HPDE6-E6E7 (cell line): ENCODE data around the gene NHS.

Experiments
- DNase-seq: peaks from one replicate; pipeline ENCODE4 v3.0.0; 2011; ENCODE audit warnings: missing footprints; ENCODE audit errors: extremely low spot score

The NHS gene

DNA sequence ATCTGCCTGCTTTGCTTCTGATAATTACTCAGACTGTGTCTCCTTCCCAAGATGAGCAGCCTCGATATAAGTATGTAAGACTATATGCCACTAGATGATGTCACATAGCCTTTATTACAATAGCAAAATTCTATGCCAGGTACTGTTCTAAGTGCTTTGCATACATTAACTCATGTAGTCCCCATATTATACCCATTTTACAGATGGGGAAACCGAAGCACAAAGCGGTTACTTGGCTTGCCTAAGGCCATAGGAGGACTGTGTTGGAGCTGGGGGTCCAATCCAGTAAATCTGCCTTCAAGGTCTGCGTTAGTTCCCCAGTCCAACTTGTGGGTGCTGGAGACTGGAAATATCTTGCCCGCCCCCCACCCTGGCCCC, 361.5 kb downstream of the NHS start:
- DNase-seq = no peak

DNA sequence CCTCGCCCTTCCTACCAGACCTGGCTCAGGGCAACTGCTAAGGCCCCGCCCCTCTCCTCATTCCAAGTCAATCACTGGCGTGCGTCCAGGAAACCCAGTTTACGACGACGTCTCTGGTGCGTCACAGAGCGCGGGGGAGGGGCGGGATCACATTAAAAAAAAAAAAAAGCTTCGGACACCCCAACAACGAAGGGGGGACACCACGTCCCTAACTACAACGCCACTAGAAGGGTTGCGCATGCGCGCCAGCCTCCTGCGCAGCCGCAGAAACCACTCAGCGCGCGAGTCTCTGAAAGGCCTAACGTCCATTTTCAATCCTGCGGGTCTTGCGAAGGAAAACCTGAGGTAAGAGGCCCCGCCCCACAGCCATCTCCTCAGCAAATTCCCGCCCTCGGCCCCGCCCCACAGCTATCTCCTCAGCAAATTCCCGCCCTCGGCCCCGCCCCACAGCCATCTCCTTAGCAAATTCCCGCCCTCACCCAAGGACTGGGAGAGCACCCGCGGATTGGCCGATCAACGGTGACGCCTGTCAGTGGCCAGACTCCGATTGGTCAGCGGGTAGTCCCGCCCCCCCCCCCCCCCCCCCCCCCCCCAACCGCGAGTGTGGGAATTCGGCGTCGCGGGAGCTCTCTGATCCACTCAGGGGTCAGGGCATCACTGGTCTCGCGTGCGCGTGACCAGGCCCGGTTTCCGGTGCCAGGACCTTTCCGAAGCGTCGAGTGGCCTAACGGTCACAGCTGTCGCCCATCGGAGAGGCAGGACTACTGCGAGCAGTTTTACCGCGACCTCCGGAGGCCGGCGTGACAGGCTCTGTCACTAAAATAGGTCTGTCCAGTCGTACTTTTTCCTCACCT, 362.1 kb downstream of the NHS start, which contains the start of gene SCML1:
SCML1 (plus strand) TSS at position 638 of the 854 bp plus-strand sequence. CDS start 6,694 bp downstream, outside the sequence.
- DNase-seq = peak; percentile 69

DNA sequence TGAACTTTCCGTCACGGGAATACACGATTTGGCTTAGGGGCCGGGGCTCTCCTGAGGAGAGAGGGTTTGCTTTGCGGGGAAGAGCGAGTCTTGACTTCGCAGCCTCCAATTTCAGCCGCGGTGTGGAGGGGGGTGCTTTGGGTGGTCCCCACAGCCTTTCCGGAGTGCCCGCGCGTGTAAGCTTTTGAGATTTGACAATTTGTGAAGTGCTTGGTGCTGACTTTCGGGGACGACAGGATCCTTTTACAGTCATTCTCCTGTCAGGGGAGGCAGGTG, 362.6 kb downstream of the NHS start:
- DNase-seq = no peak

DNA sequence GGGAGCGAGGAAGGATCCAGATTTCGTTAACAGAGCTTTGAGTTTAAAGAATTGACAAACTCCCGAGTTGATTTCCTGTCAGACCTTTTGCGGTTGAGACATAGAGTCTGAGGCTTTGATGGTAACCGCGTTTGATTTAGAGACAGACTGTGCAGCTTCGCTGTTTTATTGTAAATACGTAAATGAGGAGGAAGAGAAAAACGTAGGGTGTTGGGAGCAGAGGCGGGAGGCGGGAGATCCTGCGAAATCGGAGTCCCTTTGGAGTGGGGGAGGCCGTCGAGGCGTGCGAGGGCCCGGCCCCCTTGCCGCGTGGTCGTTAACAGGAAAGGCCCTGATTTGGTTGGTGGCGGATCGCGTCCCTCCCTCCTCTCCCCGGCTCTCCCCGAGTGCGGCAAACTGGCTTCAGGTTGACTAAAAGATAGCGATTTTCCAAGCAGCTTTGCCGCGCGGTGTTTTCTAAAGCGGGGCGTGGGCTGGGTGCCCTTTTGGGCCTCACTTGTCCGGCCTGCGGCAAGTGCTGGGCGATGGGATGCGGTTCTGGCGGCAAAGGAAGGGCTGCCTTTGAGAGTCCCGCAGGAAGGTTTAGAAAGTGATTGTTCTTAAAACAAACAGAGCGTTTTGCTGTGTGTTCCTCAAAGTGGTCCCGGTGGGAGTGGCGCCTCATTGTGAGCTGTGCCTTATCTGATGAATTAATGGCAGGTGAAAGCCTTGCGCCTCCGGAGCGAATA, 363.1 kb downstream of the NHS start:
- DNase-seq = no peak

DNA sequence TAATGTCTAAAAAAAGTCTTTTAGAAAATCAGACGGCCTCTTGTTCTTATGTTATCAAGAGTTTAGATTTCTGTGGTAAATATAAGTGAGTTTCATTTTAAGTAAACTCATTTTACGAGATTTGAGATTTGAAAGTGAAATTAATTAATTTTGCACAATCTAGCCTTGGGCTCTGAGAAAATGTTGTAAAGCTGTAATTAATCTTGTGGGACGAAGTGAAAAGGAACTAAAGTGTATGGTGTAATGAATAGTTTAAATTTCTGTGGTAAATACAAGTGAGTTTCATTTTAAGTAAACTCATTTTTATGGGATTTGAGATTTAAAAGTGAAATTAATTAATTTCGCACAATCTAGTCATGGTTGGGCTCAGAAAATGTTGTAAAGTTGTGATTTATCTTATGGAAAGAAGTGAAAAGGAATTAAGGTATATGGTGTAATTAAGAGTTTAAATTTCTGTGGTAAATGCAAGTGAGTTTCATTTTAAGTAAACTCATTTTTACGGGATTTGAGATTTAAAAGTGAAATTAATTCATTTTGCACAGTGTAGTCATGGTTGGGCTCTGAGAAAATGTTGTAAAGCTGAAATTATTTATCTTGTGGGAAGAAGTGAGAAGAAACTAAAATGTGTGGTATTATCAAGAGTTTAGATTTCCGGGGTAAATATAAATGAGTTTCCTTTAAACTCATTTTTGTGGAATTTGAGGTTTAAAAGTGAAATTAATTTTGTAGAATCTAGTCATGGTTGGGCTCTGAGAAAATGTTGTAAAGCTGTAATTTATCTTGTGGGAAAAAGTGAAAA, 363.9 kb downstream of the NHS start:
- no peak for DNase-seq

DNA sequence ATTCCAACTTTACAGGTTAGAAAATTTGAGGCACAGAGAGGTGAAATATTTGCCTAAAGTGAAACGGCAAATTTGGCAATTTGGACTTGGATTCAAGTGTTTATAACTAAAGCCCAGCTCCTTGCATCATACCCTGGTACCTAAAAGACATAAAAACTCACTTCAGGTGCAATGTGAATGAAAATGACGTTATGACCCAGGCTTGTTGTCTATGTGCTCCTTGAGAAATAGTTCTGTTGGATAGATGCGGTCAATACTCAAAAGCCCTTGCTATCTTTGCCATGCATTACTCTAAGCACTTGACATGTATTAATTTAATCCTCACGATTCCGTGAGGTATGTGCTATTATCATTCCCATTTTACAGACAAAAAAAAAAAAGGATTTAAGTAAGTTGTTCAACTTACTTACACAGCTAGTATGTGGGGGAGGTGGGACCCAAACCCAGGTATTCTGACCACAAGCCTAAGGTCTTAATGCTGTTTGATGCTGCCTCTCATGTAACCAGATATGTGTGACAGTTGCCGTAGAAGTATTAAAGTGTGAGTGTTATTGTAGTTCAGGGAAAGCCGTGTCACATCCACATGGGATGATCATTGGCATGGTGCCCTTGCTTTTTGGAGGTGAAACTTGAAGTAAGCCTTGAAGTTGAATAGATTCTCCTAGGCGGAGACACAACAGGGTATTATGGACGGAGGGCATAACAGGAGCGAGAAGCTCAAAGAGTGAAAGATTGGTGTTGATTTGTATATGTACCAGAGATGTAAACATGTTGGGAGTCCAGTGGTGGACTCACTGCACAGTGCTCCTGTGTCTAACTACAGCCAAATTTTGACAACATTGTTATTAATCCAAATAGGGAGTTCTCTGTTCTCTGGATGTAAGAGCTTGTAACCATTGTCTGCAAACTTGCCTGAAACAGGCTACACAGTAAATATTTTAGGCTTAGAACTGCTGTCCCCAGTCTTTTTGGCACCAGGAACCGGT, 365.4 kb downstream of the NHS start:
- DNase-seq = no peak

DNA sequence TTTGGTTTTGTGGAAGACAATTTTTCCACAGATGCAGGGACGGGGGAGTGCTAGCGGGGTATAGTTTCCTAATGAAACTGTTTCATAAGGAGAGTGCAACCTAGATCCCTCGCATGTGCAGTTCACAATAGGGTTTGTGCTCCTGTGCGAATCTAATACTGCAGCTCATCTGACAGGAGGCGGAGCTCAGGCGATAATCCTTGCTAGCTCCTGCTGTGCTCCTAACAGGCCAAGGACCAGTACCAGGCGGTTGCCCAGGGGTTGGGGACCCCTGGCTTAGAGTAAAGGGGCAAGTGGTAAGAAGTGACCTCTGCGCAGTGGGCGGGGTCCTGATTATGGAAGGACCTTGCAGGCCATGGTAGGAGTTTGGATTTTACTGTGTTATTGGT, 366.1 kb downstream of the NHS start:
- DNase-seq = no peak

DNA sequence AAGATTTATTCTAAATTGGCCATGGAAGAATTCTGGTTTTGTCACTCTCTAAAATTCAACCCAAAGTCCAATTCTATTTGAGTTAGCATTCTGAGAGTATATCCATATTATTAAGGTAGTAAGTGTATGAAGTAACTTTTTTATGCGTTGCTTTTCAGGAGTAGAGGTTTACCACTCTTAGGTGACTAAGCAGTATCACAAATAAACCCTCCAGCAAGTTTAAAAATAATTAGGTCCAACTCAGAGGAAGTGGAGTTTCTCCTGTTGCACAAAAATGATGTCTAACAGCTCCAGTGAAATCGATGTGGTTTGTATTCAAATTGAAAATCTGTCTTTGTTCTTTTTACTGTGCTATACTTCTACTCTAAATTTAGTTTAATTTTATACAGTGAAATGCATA, 368.9 kb downstream of the NHS start:
- no peak for DNase-seq

DNA sequence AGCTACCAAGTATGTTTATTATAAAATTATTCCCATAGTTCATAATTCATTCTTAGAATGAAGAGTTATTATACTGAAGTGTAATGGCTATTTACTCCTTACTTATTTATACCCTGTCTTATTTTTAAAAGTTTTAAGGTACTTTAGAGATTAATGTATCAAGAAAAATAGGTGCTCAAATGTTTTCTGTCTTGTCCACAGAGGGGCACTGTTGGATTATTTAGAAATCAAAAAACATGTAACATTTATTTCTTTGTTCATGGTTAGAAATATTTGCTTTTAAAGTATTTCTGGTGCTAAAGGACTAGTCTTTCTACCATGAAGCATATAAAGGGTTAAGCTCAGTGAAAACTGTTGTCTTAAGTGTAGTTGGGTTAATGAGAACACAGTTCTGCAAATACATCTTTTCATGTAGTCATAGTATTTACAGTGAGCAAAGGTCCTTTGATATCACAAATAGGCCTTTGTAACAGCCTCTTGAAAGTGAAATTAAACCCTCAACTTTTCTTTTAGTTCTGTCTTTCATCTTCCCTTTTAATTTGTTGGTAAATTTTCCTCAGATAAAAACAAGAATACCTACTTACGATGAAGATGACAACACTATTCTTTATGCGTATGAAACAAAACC, 370.0 kb downstream of the NHS start:
- no peak for DNase-seq

DNA sequence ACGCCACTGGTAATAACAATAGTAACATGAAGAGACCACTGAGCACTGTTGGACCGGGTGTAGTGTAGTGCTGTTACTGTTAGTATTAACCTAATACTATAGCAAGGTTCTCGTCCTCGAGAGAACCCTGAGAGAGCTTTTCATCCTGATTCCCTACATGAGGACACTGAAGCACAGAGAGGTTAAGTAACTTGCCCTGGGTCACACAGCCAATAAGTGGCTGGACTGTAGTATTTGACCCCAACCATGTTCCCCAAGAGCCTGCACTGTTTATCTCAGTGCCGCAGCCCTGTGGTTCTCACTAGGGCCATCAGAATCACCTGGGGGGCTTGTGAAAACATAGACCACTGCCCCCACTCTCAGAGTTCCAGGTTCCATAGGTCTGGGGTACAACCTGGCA, 372.7 kb downstream of the NHS start:
- DNase-seq = no peak

DNA sequence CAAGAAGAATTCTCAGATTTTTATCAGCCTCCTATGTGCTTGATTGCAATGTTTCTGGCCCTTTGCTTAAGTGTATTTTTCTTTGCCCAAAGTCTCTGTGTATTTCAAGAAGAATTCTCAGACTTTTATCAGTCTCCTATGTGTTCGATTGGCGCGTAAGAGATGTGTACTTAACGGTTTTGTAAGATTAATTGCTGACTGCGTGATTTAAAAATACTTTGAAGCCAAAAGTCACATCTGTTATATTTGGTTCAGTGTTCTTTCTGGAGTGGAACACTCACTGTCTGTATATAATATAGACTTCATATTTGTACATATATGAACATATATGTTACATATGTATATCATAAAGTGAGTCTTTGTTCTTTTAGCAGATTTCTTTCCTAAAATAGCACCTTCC, 373.7 kb downstream of the NHS start:
- DNase-seq = no peak

DNA sequence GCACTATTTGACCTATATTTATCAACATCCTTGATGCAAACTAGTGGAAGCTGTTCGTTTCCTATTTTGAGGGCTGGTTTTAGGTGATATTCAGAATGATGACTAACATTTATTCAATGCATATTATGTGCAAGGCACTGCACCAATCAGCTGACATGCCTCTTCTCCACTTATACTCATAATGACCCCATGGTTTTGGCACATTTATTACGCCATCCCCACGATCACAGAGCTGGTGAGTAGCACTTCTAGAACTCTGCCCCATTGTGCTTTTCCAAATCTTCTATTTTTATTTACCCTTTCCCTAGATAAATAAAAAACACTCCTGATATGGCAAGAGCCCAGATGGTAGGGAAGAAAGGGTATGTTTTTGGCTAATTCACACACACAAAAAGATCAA, 375.4 kb downstream of the NHS start:
- DNase-seq = no peak

DNA sequence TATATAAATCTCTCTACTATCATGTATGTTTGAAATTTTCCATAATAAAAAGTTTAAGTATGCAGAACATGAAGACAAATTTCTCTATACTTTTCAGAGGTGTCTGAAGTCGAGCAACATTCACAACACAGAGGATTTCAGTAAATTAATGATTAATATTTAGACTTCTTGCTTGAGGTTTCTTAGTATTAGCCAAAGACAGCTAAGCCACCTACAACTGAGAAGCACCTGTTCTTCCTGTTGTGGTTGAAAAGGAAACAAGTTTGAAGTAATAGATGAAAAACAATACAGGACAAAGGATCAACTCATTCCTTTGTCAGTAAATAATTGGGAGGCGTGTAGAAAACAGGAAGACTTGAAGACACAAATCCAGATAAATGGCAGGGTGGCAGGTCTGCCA, 383.4 kb downstream of the NHS start:
- no peak for DNase-seq

DNA sequence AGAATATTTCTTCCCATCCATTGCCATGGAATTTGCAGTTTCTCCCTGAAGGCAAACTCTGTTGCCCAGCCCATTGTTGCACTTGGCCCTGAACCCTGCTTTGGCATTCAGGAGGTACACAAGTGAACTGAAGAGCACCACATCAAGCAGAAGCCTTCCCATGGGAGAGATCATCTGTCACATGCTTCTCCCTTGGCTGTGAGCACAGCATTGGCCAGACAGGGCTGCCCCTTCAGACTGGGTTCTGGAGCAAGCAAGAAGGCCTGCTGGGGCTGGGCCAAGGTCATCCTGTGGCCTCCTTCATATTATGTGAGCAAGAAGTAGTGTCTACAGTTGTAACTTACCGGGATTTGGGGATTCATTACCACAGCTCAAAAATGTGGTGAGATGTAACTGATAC, 385.0 kb downstream of the NHS start:
- DNase-seq = no peak

DNA sequence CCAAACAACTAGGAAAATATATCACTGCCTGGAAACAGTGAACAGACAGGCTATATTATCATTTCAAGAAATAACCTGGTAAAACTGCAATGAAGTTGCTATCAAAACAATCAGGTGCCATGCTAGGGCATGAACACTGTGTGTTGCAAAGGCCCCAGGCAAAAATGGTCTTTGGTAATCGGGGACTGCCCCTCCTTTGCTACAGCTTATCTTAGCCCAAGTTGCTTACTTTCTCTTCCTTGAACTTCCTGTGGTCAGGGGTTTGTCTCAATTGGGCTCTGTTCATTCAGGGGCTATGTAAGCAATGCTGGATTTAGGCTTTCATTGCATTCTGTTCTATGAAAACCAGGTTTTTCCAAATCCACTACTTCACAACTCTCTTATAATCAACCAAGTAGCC, 392.7 kb downstream of the NHS start:
- no peak for DNase-seq

DNA sequence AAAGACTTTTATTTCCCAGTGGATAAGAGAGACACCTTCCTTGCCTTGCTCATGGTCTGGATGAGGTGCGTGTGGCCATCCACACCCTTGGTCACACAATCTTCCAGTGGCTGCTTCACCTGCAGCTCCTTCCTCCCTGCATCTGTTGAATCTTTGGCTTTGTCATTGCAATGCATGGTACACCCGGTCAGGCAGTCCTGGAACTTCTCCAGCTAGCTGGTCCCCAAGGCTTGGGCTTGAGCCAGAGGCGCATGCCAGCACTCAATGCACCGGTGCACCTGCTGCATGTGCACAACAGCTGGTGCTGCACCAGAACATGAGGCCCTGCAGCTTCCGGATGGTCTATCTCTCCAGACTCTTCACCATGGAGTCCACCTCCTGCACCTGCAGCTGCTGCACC, 394.0 kb downstream of the NHS start:
- no peak for DNase-seq

DNA sequence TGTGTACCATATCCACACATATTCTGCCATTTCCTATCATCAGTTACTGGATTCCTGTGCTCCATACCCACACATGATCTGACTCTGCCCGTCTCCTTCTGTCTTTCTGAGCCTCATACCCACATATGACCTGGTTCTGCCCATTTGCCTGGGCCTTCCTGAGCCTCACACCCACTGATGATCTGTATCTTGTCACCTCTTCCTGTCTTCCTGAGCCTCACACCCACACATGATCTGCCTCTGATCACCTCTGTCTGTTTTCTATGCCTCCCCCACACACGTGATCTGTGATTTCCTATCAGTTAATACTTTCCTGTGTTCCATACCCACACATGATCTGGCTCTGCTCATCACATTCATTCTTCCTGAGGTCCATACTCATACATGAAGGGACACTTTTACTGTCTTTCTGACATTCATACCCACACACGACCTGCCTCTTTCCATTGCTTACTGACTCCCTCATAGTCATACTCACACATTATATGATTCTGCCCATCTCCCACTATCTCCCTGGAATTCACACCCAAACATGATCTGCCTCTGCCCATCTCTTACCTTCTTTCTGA, 394.8 kb downstream of the NHS start:
- DNase-seq = no peak

DNA sequence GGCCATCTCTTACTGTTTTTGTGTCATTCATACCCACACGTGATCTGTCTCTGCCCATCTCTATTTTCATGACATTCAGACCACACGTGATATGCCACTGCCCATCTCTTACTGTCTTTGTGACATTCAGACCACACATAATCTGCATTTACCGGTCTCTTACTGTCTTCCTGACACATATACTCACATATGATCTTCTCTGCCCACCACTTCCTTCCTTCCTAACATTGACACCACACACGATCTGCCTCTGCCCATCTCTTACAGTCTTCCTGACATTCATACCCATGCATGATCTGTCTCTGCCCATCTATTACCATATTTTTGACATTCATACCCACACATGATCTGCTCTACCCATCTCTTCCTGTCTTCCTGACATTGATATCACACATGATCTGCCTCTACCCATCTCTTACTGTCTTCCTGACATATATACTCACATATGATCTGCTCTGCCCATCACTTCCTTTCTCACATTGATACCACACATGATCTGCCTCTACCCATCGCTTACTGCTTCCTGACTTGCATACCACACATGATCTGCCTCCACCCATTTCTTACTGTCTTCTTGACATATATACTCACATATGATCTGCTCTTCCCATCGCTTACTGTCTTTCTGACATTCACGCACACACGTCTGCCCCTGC, 398.3 kb downstream of the NHS start:
- DNase-seq = no peak

DNA sequence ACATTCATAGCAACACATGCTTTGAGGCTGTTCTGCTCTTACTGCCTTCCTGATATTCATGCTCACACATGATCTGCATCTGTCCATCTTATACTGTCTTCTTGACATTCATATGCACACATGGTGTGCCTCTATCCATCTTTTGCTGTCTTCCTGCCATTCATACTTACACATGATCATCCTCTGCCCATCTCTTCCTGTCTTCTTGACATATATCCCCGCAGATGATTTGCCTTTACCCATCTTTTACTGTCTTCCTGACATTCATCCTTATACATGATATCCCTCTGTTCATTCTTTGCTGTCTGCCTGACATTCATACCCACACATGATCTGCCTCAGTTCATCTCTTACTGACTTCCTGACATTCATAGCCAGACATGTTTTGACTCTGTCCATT, 399.1 kb downstream of the NHS start:
- no peak for DNase-seq

DNA sequence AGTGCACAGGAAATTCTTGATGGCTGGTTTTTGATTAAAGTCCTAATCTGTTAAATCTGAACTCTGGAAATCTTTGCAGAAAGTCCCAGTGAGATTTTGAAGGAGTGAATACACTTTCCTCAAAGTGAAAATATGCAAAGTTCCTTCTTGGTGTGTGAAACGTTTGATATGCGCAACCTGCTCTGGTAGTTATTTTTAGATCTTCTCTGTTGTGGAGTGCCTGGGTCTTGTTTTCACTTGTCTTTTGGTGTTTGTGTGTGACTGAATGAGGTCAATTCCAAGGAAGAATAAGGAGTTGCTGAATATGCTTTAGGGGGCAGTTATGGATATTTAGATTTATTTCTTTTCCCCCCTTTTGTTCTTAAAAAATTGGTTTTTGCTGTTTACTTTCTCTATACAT, 404.0 kb downstream of the NHS start:
- no peak for DNase-seq
